ENCODE data around the gene SPP1. TPM values are rescaled to one million over a fixed set of nuclear protein-coding genes. Genes with fewer than 3 reads are reported as not detected.
A peak's percentile ranks its signal among the peaks of the same experiment; 100 is the strongest.
"Not testable (repeated sequence)": the region's sequence is repeated elsewhere in the genome, so short reads cannot be mapped to it uniquely, and the experiment has no call there.

SPP1 gene
- polyA plus RNA-seq, 3 donors: 0.08 TPM; not detected in 2

- H3K36me3 ChIP-seq (replicated peaks in 1 of 2; ENCODE audit: control insufficient read depth in 1 of 2, insufficient read depth in 2 of 2, low read length in 2 of 2): no peaks in the 10 kb centered on the region
- H3K79me2 ChIP-seq (ENCODE audit: insufficient read depth, low read length): no peaks in the 10 kb centered on the region
- no peaks in the 10 kb centered on the region for H3K4me1 ChIP-seq (ENCODE audit: control insufficient read depth in 1 of 2, insufficient read depth in 2 of 2, low read length in 2 of 2)
- H3K36me3 Mint-ChIP-seq: no peaks in the 10 kb centered on the region
- no peaks in the 10 kb centered on the region for H3K9me3 ChIP-seq (replicated peaks in 1 of 2; ENCODE audit: control insufficient read depth in 1 of 2, insufficient read depth in 1 of 2, low read length in 2 of 2)
- no peak for DNase-seq
- H3K4me3 ChIP-seq (replicated peaks in 1 of 3; ENCODE audit: low read depth in 2 of 3, low read length in 3 of 3): no peak overlapping the region
- no peaks in the 10 kb centered on the region for H4K20me1 ChIP-seq (ENCODE audit: insufficient read depth, low read length)
- H3K27me3 ChIP-seq (ENCODE audit: control insufficient read depth in 2 of 2, insufficient read depth in 2 of 2, low read length in 2 of 2): no peaks in the 10 kb centered on the region
- H3K9ac ChIP-seq (ENCODE audit: insufficient read depth, low read length, poor library complexity, severe bottlenecking): no peak overlapping the region
- H3K4me3 Mint-ChIP-seq: no peak overlapping the region
- no peak for TF ChIP-seq CTCF (IDR thresholded peaks at IDR 0.05)
- no peak overlapping the region for H3K4me2 ChIP-seq (replicated peaks; ENCODE audit: extremely low read depth, low read length, poor library complexity, severe bottlenecking)
- peaks cover 2% of the 10 kb centered on the region for H3K4me1 Mint-ChIP-seq
- intact Hi-C loops (cut with micrococcal nuclease): loop anchor here (10.0 kb wide), 1 partner anchor 315 kb away; no protein-coding TSS in a partner anchor
- H3K27ac Mint-ChIP-seq: peak overlapping the region in 1 of 7 donors; percentile 21
- no peak overlapping the region for H3K27ac ChIP-seq (ENCODE audit: low read depth in 1 of 2, low read length in 2 of 2)
- H3K9me3 Mint-ChIP-seq: peaks cover 0 to 7% (median 0%) of the 10 kb centered on the region in 7 donors
- WGBS (ENCODE audit: insufficient coverage): 96% methylated on average over 3 of the region's 4 CpGs
- no peak overlapping the region for H2AFZ ChIP-seq (ENCODE audit: insufficient read depth, low read depth, low read length, poor library complexity, severe bottlenecking)
- H3K27me3 Mint-ChIP-seq (ENCODE audit: low read depth in 3 of 3): peaks cover 0 to 3% (median 0%) of the 10 kb centered on the region in 3 donors
Measured at GRCh38 chr4:87989765-87990164, 14.3 kb downstream of the SPP1 start.

- H3K36me3 Mint-ChIP-seq: no peaks in the 10 kb centered on the region
- Histone ChIP-seq H3K79me2 (ENCODE audit: insufficient read depth, low read length) (no peaks in the 10 kb centered on the region), H3K9ac (ENCODE audit: insufficient read depth, low read length, poor library complexity, severe bottlenecking) (no peak overlapping the region), H4K20me1 (ENCODE audit: insufficient read depth, low read length) (no peaks in the 10 kb centered on the region), H3K27ac (ENCODE audit: low read depth in 1 of 2, low read length in 2 of 2) (no peak overlapping the region), H3K4me3 (replicated peaks in 1 of 3; ENCODE audit: low read depth in 2 of 3, low read length in 3 of 3) (no peak overlapping the region), H3K27me3 (ENCODE audit: control insufficient read depth in 2 of 2, insufficient read depth in 2 of 2, low read length in 2 of 2) (no peaks in the 10 kb centered on the region), H3K4me2 (replicated peaks; ENCODE audit: extremely low read depth, low read length, poor library complexity, severe bottlenecking) (no peak overlapping the region), H3K36me3 (replicated peaks in 1 of 2; ENCODE audit: control insufficient read depth in 1 of 2, insufficient read depth in 2 of 2, low read length in 2 of 2) (no peaks in the 10 kb centered on the region), H3K4me1 (ENCODE audit: control insufficient read depth in 1 of 2, insufficient read depth in 2 of 2, low read length in 2 of 2) (no peaks in the 10 kb centered on the region), H2AFZ (ENCODE audit: insufficient read depth, low read depth, low read length, poor library complexity, severe bottlenecking) (no peak overlapping the region), H3K9me3 (replicated peaks in 1 of 2; ENCODE audit: control insufficient read depth in 1 of 2, insufficient read depth in 1 of 2, low read length in 2 of 2) (no peaks in the 10 kb centered on the region)
- intact Hi-C loops (cut with micrococcal nuclease): no loop called here
- no peak for DNase-seq
- no peaks in the 10 kb centered on the region for H3K4me1 Mint-ChIP-seq
- TF ChIP-seq CTCF (IDR thresholded peaks at IDR 0.05): no peak
- no peak overlapping the region for H3K4me3 Mint-ChIP-seq
- H3K9me3 Mint-ChIP-seq: peaks cover 0 to 7% (median 0%) of the 10 kb centered on the region in 7 donors
- peak overlapping the region in 1 of 7 donors; percentile 25 for H3K27ac Mint-ChIP-seq
- no CpG with 5 or more reads among the region's 3 CpGs for WGBS (ENCODE audit: insufficient coverage)
- peaks cover 0 to 5% (median 2%) of the 10 kb centered on the region in 3 donors for H3K27me3 Mint-ChIP-seq (ENCODE audit: low read depth in 3 of 3)
Measured at GRCh38 chr4:87995435-87995834, 19.9 kb downstream of the SPP1 start.

- H3K27ac ChIP-seq (ENCODE audit: low read depth in 1 of 2, low read length in 2 of 2); H2AFZ ChIP-seq (ENCODE audit: insufficient read depth, low read depth, low read length, poor library complexity, severe bottlenecking); H3K4me3 Mint-ChIP-seq; intact Hi-C loops (cut with micrococcal nuclease); H3K4me1 Mint-ChIP-seq; DNase-seq; H3K9me3 ChIP-seq (replicated peaks in 1 of 2; ENCODE audit: control insufficient read depth in 1 of 2, insufficient read depth in 1 of 2, low read length in 2 of 2); H3K4me3 ChIP-seq (replicated peaks in 1 of 3; ENCODE audit: low read depth in 2 of 3, low read length in 3 of 3); H3K36me3 Mint-ChIP-seq; H4K20me1 ChIP-seq (ENCODE audit: insufficient read depth, low read length); H3K27ac Mint-ChIP-seq; H3K9ac ChIP-seq (ENCODE audit: insufficient read depth, low read length, poor library complexity, severe bottlenecking); H3K4me2 ChIP-seq (replicated peaks; ENCODE audit: extremely low read depth, low read length, poor library complexity, severe bottlenecking); H3K79me2 ChIP-seq (ENCODE audit: insufficient read depth, low read length); H3K36me3 ChIP-seq (replicated peaks in 1 of 2; ENCODE audit: control insufficient read depth in 1 of 2, insufficient read depth in 2 of 2, low read length in 2 of 2); H3K27me3 Mint-ChIP-seq (ENCODE audit: low read depth in 3 of 3); H3K27me3 ChIP-seq (ENCODE audit: control insufficient read depth in 2 of 2, insufficient read depth in 2 of 2, low read length in 2 of 2); H3K9me3 Mint-ChIP-seq; H3K4me1 ChIP-seq (ENCODE audit: control insufficient read depth in 1 of 2, insufficient read depth in 2 of 2, low read length in 2 of 2): not testable (repeated sequence)
- no CpG with 5 or more reads among the region's 2 CpGs for WGBS (ENCODE audit: insufficient coverage)
Measured at GRCh38 chr4:87999191-87999691, 23.7 kb downstream of the SPP1 start.

Measured in CD14-positive monocyte (primary cell).